H9 (cell line): ENCODE measurements around the gene SULT2A1. TPM values are rescaled to one million over a fixed set of nuclear protein-coding genes. Genes with fewer than 3 reads are reported as not detected.
A peak's percentile ranks its signal among the peaks of the same experiment; 100 is the strongest.

Experiments used
- DNase-seq: peaks from one replicate; pipeline ENCODE4 v3.0.0-alpha.2; 2017
- H2AFZ ChIP-seq: one replicate; pipeline ENCODE4 v1.6.1; 2013; ENCODE audit warnings: mild to moderate bottlenecking, low read length, control low read depth, moderate library complexity
- H2AK5ac ChIP-seq: 2 replicates; pipeline ENCODE4 v1.6.1; 2013; ENCODE audit warnings: low read length, control low read depth, mixed read lengths; ENCODE audit not compliant: insufficient read length
- H2BK120ac ChIP-seq: one replicate; pipeline ENCODE4 v1.6.1; 2013; ENCODE audit warnings: low read depth, mild to moderate bottlenecking, low read length, control low read depth, inconsistent platforms; ENCODE audit not compliant: poor library complexity, severe bottlenecking
- H2BK12ac ChIP-seq: 2 replicates; pipeline ENCODE4 v1.6.1; 2013; ENCODE audit warnings: low read length, control low read depth, mixed read lengths, low read depth; ENCODE audit not compliant: insufficient read length
- H2BK15ac ChIP-seq: 2 replicates; pipeline ENCODE4 v1.6.1; 2013; ENCODE audit warnings: low read depth, low read length, control low read depth
- H2BK20ac ChIP-seq: one replicate; pipeline ENCODE4 v1.6.1; 2013; ENCODE audit warnings: low read depth, mild to moderate bottlenecking, low read length, control low read depth, inconsistent platforms; ENCODE audit not compliant: poor library complexity, severe bottlenecking
- H2BK5ac ChIP-seq: 2 replicates; pipeline ENCODE4 v1.6.1; 2013; ENCODE audit warnings: low read length, control low read depth, mixed read lengths; ENCODE audit not compliant: insufficient read length
- H3K14ac ChIP-seq: 2 replicates; pipeline ENCODE4 v1.6.1; 2013; ENCODE audit warnings: low read length, control low read depth; ENCODE audit not compliant: insufficient read depth
- H3K18ac ChIP-seq: 2 replicates; pipeline ENCODE4 v1.6.1; 2013; ENCODE audit warnings: low read depth, mild to moderate bottlenecking, mixed read lengths, low read length, control low read depth; ENCODE audit not compliant: insufficient read length
- H3K23ac ChIP-seq: 2 replicates; pipeline ENCODE4 v1.6.1; 2013; ENCODE audit warnings: low read length, control low read depth, mixed read lengths, low read depth; ENCODE audit not compliant: insufficient read length
- H3K23me2 ChIP-seq: 2 replicates; pipeline ENCODE4 v1.6.1; 2013; ENCODE audit warnings: low read depth, mild to moderate bottlenecking, mixed read lengths, low read length, control low read depth; ENCODE audit not compliant: insufficient read length, poor library complexity, severe bottlenecking
- H3K27ac ChIP-seq: 2 replicates; pipeline ENCODE4 v1.5.1; 2013; ENCODE audit warnings: low read length, control low read depth, mixed read lengths, low read depth; ENCODE audit not compliant: insufficient read length
- H3K27me3 ChIP-seq: 2 replicates; pipeline ENCODE4 v1.6.1; 2013; ENCODE audit warnings: low read length, control low read depth, inconsistent platforms; ENCODE audit not compliant: insufficient read depth
- H3K4ac ChIP-seq: 2 replicates; pipeline ENCODE4 v1.6.1; 2013; ENCODE audit warnings: low read depth, mild to moderate bottlenecking, control low read depth, inconsistent platforms, low read length, moderate library complexity
- H3K4me1 ChIP-seq: 2 replicates; pipeline ENCODE4 v1.6.1; 2013; ENCODE audit warnings: low read length, control low read depth, inconsistent platforms; ENCODE audit not compliant: insufficient read depth
- H3K4me2 ChIP-seq: 2 replicates; pipeline ENCODE4 v1.6.1; 2013; ENCODE audit warnings: low read length, control low read depth, mixed read lengths; ENCODE audit not compliant: insufficient read length, insufficient read depth
- H3K56ac ChIP-seq: 2 replicates; pipeline ENCODE4 v1.6.1; 2013; ENCODE audit warnings: low read depth, mild to moderate bottlenecking, mixed read lengths, low read length, control low read depth; ENCODE audit not compliant: insufficient read length
- H3K79me1 ChIP-seq: 2 replicates; pipeline ENCODE4 v1.6.1; 2013; ENCODE audit warnings: low read depth, mild to moderate bottlenecking, moderate library complexity, low read length, control low read depth, inconsistent platforms; ENCODE audit not compliant: insufficient read depth, poor library complexity, severe bottlenecking
- H3K79me2 ChIP-seq: 2 replicates; pipeline ENCODE4 v1.6.1; 2013; ENCODE audit warnings: low read length, control low read depth, inconsistent platforms; ENCODE audit not compliant: insufficient read depth
- H3K9ac ChIP-seq: 2 replicates; pipeline ENCODE4 v1.6.1; 2013; ENCODE audit warnings: low read length, control low read depth, mixed read lengths; ENCODE audit not compliant: insufficient read length; ENCODE audit errors: extremely low read depth
- H3K9me3 ChIP-seq: one replicate; pipeline ENCODE4 v1.6.1; 2013; ENCODE audit warnings: low read depth, low read length, inconsistent platforms; ENCODE audit not compliant: control insufficient read depth
- H3T11ph ChIP-seq: one replicate; pipeline ENCODE4 v1.6.1; 2013; ENCODE audit warnings: mild to moderate bottlenecking, low read length, control low read depth, inconsistent platforms
- H4K20me1 ChIP-seq: one replicate; pipeline ENCODE4 v1.6.1; 2013; ENCODE audit not compliant: control insufficient read depth, insufficient read length, insufficient read depth
- H4K5ac ChIP-seq: 2 replicates; pipeline ENCODE4 v1.6.1; 2013; ENCODE audit warnings: low read depth, mild to moderate bottlenecking, mixed read lengths, low read length, control low read depth; ENCODE audit not compliant: insufficient read length
- H4K8ac ChIP-seq: replicated peaks from 2 replicates; pipeline ENCODE4 v1.6.1; 2013; ENCODE audit warnings: low read length, control low read depth, mixed read lengths, low read depth; ENCODE audit not compliant: insufficient read length
- H4K91ac ChIP-seq: 2 replicates; pipeline ENCODE4 v1.6.1; 2013; ENCODE audit warnings: low read depth, mild to moderate bottlenecking, moderate library complexity, mixed read lengths, low read length, control low read depth; ENCODE audit not compliant: insufficient read length
- H3K27ac Mint-ChIP-seq, 3 experiments: 2 replicates in 2 of 3; 3 replicates in 1 of 3; pipeline ENCODE4 v1.8.0; 2020 to 2021; ENCODE audit warnings: mixed read lengths in 3 of 3, mild to moderate bottlenecking in 1 of 3, moderate library complexity in 1 of 3
- H3K27me3 Mint-ChIP-seq: 2 replicates; pipeline ENCODE4 v1.8.0; 2021; ENCODE audit warnings: low read depth, mild to moderate bottlenecking, moderate library complexity, mixed read lengths
- H3K36me3 Mint-ChIP-seq, 3 experiments: 2 replicates in 2 of 3; 3 replicates in 1 of 3; pipeline ENCODE4 v1.8.0; 2020 to 2021; ENCODE audit warnings: low read depth in 3 of 3, mixed read lengths in 3 of 3; ENCODE audit not compliant: insufficient read depth in 1 of 3
- H3K4me1 Mint-ChIP-seq, 2 experiments: 2 replicates each; pipeline ENCODE4 v1.8.0; 2020; ENCODE audit warnings: mixed read lengths in 2 of 2
- H3K4me3 Mint-ChIP-seq, 2 experiments: 2 replicates in 1 of 2; 3 replicates in 1 of 2; pipeline ENCODE4 v1.8.0; 2020 to 2021; ENCODE audit warnings: mild to moderate bottlenecking in 2 of 2, mixed read lengths in 2 of 2, moderate library complexity in 1 of 2
- H3K9me3 Mint-ChIP-seq, 2 experiments: 2 replicates in 1 of 2; 3 replicates in 1 of 2; pipeline ENCODE4 v1.8.0; 2020; ENCODE audit warnings: mild to moderate bottlenecking in 2 of 2, mixed read lengths in 2 of 2, moderate library complexity in 1 of 2
- CTCF ChIP-seq: fragments of 200-600 bp; sonication (generic); conservative IDR thresholded peaks from 3 replicates; pipeline ENCODE4 v1.8.0; 2021; ENCODE audit warnings: antibody characterized with exemption, mild to moderate bottlenecking
- WGBS: extraction: QIAGEN DNeasy Blood & Tissue Kit; methylation state at CpG from one replicate; pipeline ENCODE4 v1.1.7; 2013; ENCODE audit warnings: missing lambda C conversion rate, low lambda C conversion rate, mixed read lengths; ENCODE audit not compliant: insufficient read length; ENCODE audit errors: extremely low coverage; 5-methylcytosine and 5-hydroxymethylcytosine counted together
- total RNA-seq: library from RNA; stranded (reverse); gene quantifications from 2 replicates; pipeline ENCODE4 v1.2.1, GENCODE V29; 2021

The SULT2A1 gene
- total RNA-seq, 1 experiment from 2014 or later: not detected

GRCh38 chr19:47891923-47892666 is 6.0 kb upstream of the SULT2A1 start:
- H2BK5ac ChIP-seq: no peak overlapping the region
- peak overlapping the region in 1 of 3 experiments; percentile 55; a peak in 1 of 7 replicates for H3K27ac Mint-ChIP-seq
- H2BK120ac ChIP-seq: no peak overlapping the region
- WGBS: no CpG with 5 or more reads among the region's 7 CpGs
- peak; percentile 79 for DNase-seq
- no peak overlapping the region for H2BK20ac ChIP-seq
- H2AFZ ChIP-seq: no peak overlapping the region
- H3K18ac ChIP-seq: no peak overlapping the region
- no peak overlapping the region for H3K4me3 Mint-ChIP-seq
- H3K36me3 Mint-ChIP-seq: peaks cover 4 to 13% (median 11%) of the 10 kb centered on the region in 3 experiments; a peak in 5 of 7 replicates
- no peak overlapping the region for H2AK5ac ChIP-seq
- H2BK12ac ChIP-seq: no peak overlapping the region
- no peak for TF ChIP-seq CTCF
- H3K4me2 ChIP-seq: no peak overlapping the region
- no peak overlapping the region for H3K56ac ChIP-seq
- H3K79me1 ChIP-seq: no peaks in the 10 kb centered on the region
- H3K79me2 ChIP-seq: no peaks in the 10 kb centered on the region
- no peak overlapping the region for H3K27ac ChIP-seq
- H3K27me3 Mint-ChIP-seq: no peaks in the 10 kb centered on the region; the same call in 1 of the 2 replicates
- H3K9ac ChIP-seq: no peak overlapping the region
- no peak overlapping the region for H3K4ac ChIP-seq
- peaks cover 8 to 15% of the 10 kb centered on the region in 2 experiments; a peak in 4 of 5 replicates for H3K9me3 Mint-ChIP-seq
- H3K4me1 ChIP-seq: no peaks in the 10 kb centered on the region
- no peaks in the 10 kb centered on the region for H3K27me3 ChIP-seq
- H4K8ac ChIP-seq: no peak overlapping the region
- no peak overlapping the region for H3T11ph ChIP-seq
- H2BK15ac ChIP-seq: no peak overlapping the region
- H4K20me1 ChIP-seq: no peaks in the 10 kb centered on the region
- H3K23me2 ChIP-seq: no peaks in the 10 kb centered on the region
- H4K91ac ChIP-seq: no peak overlapping the region
- H3K9me3 ChIP-seq: peaks cover 5% of the 10 kb centered on the region
- no peak overlapping the region for H3K23ac ChIP-seq
- no peak overlapping the region for H3K14ac ChIP-seq
- H3K4me1 Mint-ChIP-seq: 0 out of 4 replicates have a peak, but pooled peaks cover 0 to 3% of the 10 kb centered on the region in 2 experiments
- H4K5ac ChIP-seq: no peak overlapping the region
